ENCODE results near the gene TIMM13.

The TIMM13 gene

GRCh38 chr19:2454962-2455850, 27.8 kb upstream of the TIMM13 start:
- DNase-seq (ENCODE audit: low spot score): no peak

GRCh38 chr19:2454199-2454961, 27.0 kb upstream of the TIMM13 start:
- DNase-seq (ENCODE audit: low spot score): no peak

- DNase-seq (ENCODE audit: low spot score): no peak
Observed at GRCh38 chr19:2453431-2454025, 26.1 kb upstream of the TIMM13 start.

- no peak for DNase-seq (ENCODE audit: low spot score)
Observed at GRCh38 chr19:2451741-2452140, 24.4 kb upstream of the TIMM13 start.

- DNase-seq (ENCODE audit: low spot score): no peak
Observed at GRCh38 chr19:2451138-2451537, 23.8 kb upstream of the TIMM13 start.

- DNase-seq (ENCODE audit: low spot score): no peak
Observed at GRCh38 chr19:2449019-2449418, 21.6 kb upstream of the TIMM13 start.

- DNase-seq (ENCODE audit: low spot score): no peak
Observed at GRCh38 chr19:2446381-2446780, 19.0 kb upstream of the TIMM13 start.

- no peak for DNase-seq (ENCODE audit: low spot score)
Observed at GRCh38 chr19:2444251-2445002, 17.0 kb upstream of the TIMM13 start.

GRCh38 chr19:2443785-2444182, 16.4 kb upstream of the TIMM13 start:
- no peak for DNase-seq (ENCODE audit: low spot score)

- DNase-seq (ENCODE audit: low spot score): no peak
Observed at GRCh38 chr19:2443116-2443784, 15.9 kb upstream of the TIMM13 start.

GRCh38 chr19:2441096-2441752, 13.8 kb upstream of the TIMM13 start:
- DNase-seq (ENCODE audit: low spot score): no peak

- DNase-seq (ENCODE audit: low spot score): no peak
Observed at GRCh38 chr19:2440515-2440914, 13.1 kb upstream of the TIMM13 start.

- DNase-seq (ENCODE audit: low spot score): no peak
Observed at GRCh38 chr19:2438178-2438577, 10.8 kb upstream of the TIMM13 start.

- DNase-seq (ENCODE audit: low spot score): no peak
Observed at GRCh38 chr19:2436926-2437325, 9.5 kb upstream of the TIMM13 start.

GRCh38 chr19:2436384-2436783, 9.0 kb upstream of the TIMM13 start:
- DNase-seq (ENCODE audit: low spot score): no peak

GRCh38 chr19:2434721-2435265, 7.4 kb upstream of the TIMM13 start:
- DNase-seq (ENCODE audit: low spot score): no peak

- DNase-seq (ENCODE audit: low spot score): no peak
Observed at GRCh38 chr19:2434267-2434666, 6.9 kb upstream of the TIMM13 start.

GRCh38 chr19:2433854-2434253, 6.5 kb upstream of the TIMM13 start:
- DNase-seq (ENCODE audit: low spot score): no peak

GRCh38 chr19:2432131-2432848, 4.9 kb upstream of the TIMM13 start:
- no peak for DNase-seq (ENCODE audit: low spot score)
